Ishikawa (cell line): ENCODE measurements around the gene MYL11.

Source experiments
- CEBPB ChIP-seq: IDR thresholded peaks from 2 replicates; pipeline ENCODE4 v1.6.1; 2012
- CREB1 ChIP-seq: IDR thresholded peaks from 2 replicates; pipeline ENCODE4 v1.6.1; 2012; ENCODE audit warnings: low read depth
- EGR1 ChIP-seq: IDR thresholded peaks from 2 replicates; pipeline ENCODE4 v1.6.1; 2012
- EP300 ChIP-seq: IDR thresholded peaks from 2 replicates; pipeline ENCODE4 v1.6.1; 2012; ENCODE audit warnings: borderline replicate concordance
- FOXM1 ChIP-seq: IDR thresholded peaks from 2 replicates; pipeline ENCODE4 v1.6.1; 2012; ENCODE audit warnings: low read depth, borderline replicate concordance
- MAX ChIP-seq: IDR thresholded peaks from 2 replicates; pipeline ENCODE4 v1.6.1; 2012
- NFIC ChIP-seq: IDR thresholded peaks from 2 replicates; pipeline ENCODE4 v1.6.1; 2012
- RAD21 ChIP-seq: IDR thresholded peaks from 2 replicates; pipeline ENCODE4 v1.6.1; 2012; ENCODE audit warnings: low read depth
- REST ChIP-seq: IDR thresholded peaks from 2 replicates; pipeline ENCODE4 v1.6.1; 2012; ENCODE audit warnings: low read depth, mild to moderate bottlenecking
- TAF1 ChIP-seq: IDR thresholded peaks from 2 replicates; pipeline ENCODE4 v1.6.1; 2012; ENCODE audit warnings: low read depth, mild to moderate bottlenecking
- TCF12 ChIP-seq: IDR thresholded peaks from 2 replicates; pipeline ENCODE4 v1.6.1; 2012; ENCODE audit warnings: low read depth
- TEAD4 ChIP-seq: IDR thresholded peaks from 2 replicates; pipeline ENCODE4 v1.6.1; 2012
- USF1 ChIP-seq: IDR thresholded peaks from 2 replicates; pipeline ENCODE4 v1.6.1; 2012
- YY1 ChIP-seq: IDR thresholded peaks from 2 replicates; pipeline ENCODE4 v1.6.1; 2012; ENCODE audit warnings: low read depth
- ZBTB7A ChIP-seq: IDR thresholded peaks from 2 replicates; pipeline ENCODE4 v1.6.1; 2012; ENCODE audit warnings: low read depth

The MYL11 gene

GRCh38 chr16:30380803-30381208 lies 6.2 kb downstream of the MYL11 start:
- no peak for TF ChIP-seq REST
- TF ChIP-seq CREB1 = no peak
- TF ChIP-seq FOXM1 = no peak
- TF ChIP-seq MAX = no peak
- TF ChIP-seq RAD21 = no peak
- TF ChIP-seq EP300 = no peak
- TF ChIP-seq ZBTB7A = no peak
- TF ChIP-seq YY1 = no peak
- no peak for TF ChIP-seq TEAD4
- TF ChIP-seq CEBPB = no peak
- TF ChIP-seq USF1 = no peak
- TF ChIP-seq EGR1 = no peak
- no peak for TF ChIP-seq TAF1
- no peak for TF ChIP-seq NFIC
- TF ChIP-seq TCF12 = no peak

- TF ChIP-seq YY1 (no peak), RAD21 (no peak), TAF1 (no peak), REST (no peak), CEBPB (no peak), FOXM1 (no peak), ZBTB7A (no peak), TEAD4 (no peak)
Measured at GRCh38 chr16:30381291-30382041, 6.9 kb downstream of the MYL11 start.

- TF ChIP-seq ZBTB7A (no peak), RAD21 (no peak)
Measured at GRCh38 chr16:30382111-30382881, 7.7 kb downstream of the MYL11 start, which contains the start of gene SEPTIN1. Gene SEPTIN1 (minus strand): TSS chr16:30382561. CDS start chr16:30382542, 19 bp downstream.

- TF ChIP-seq NFIC = no peak
Measured at GRCh38 chr16:30383521-30383920, 8.9 kb downstream of the MYL11 start.

GRCh38 chr16:30394592-30395154 lies 20.1 kb downstream of the MYL11 start:
- no peak for TF ChIP-seq EGR1
- no peak for TF ChIP-seq RAD21
- TF ChIP-seq TAF1 = no peak
- no peak for TF ChIP-seq ZBTB7A
- no peak for TF ChIP-seq TCF12
- TF ChIP-seq MAX = no peak
- no peak for TF ChIP-seq FOXM1
- TF ChIP-seq CEBPB = no peak
- TF ChIP-seq USF1 = no peak
- TF ChIP-seq TEAD4 = no peak
- no peak for TF ChIP-seq EP300
- no peak for TF ChIP-seq YY1
- TF ChIP-seq CREB1 = no peak
- no peak for TF ChIP-seq REST
- no peak for TF ChIP-seq NFIC
